ACC112 (cell line): Measurements from ENCODE around the gene IGF2BP3.
"Not testable (repeated sequence)": the region's sequence is repeated elsewhere in the genome, so short reads cannot be mapped to it uniquely, and the experiment has no call there.

ENCODE experiments used
- H2AFZ ChIP-seq: fragments of 200-600 bp; sonication (generic); one replicate; pipeline ENCODE4 v1.6.0; 2017; ENCODE audit warnings: antibody characterized with exemption, low read length; ENCODE audit not compliant: unreplicated experiment
- H3K27ac ChIP-seq: fragments of 200-600 bp; sonication (generic); 2 replicates; pipeline ENCODE4 v1.5.1; 2014; ENCODE audit warnings: low read depth, mild to moderate bottlenecking, antibody characterized with exemption, low read length, moderate library complexity
- H3K27me3 ChIP-seq: fragments of 200-600 bp; sonication (generic); 2 replicates; pipeline ENCODE4 v1.6.1; 2014; ENCODE audit warnings: mild to moderate bottlenecking, antibody characterized with exemption, low read length, moderate library complexity, mixed read lengths; ENCODE audit not compliant: insufficient read depth
- H3K36me3 ChIP-seq: fragments of 200-600 bp; sonication (generic); 2 replicates; pipeline ENCODE4 v1.6.1; 2016; ENCODE audit warnings: mild to moderate bottlenecking, antibody characterized with exemption, low read length, moderate library complexity, mixed read lengths; ENCODE audit not compliant: insufficient read depth
- H3K4me1 ChIP-seq: fragments of 200-600 bp; sonication (generic); one replicate; pipeline ENCODE4 v1.6.1; 2016; ENCODE audit warnings: low read length, mixed read lengths; ENCODE audit not compliant: insufficient read depth, unreplicated experiment, control insufficient read depth
- H3K4me3 ChIP-seq: fragments of 200-600 bp; sonication (generic); 2 replicates; pipeline ENCODE4 v1.5.1; 2014; ENCODE audit warnings: mild to moderate bottlenecking, low read depth, low read length
- H3K79me2 ChIP-seq: fragments of 200-600 bp; sonication (generic); one replicate; pipeline ENCODE4 v1.6.0; 2016; ENCODE audit warnings: low read length; ENCODE audit not compliant: control insufficient read depth, unreplicated experiment, insufficient read depth

Gene IGF2BP3

DNA sequence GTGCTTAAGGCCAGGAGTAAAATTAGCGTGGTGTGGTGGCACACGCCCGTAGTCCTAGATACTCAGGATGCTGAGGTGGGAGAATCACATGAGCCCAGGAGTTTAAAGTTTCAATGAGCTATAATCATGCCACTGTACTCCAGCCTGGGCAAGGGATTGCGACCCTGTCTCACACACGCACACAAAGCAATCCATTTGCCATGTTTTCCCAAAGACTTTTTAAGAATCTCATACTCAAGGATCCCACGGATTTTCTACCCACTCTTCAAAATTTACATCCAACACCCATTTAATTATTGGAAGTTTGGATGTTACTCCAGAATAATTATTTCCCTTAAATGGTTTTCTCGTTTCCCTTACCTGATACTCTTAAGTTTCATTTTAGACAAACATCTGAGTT, 47.9 kb downstream of the IGF2BP3 start:
- no peaks in the 10 kb centered on the region for H3K36me3 ChIP-seq
- no peak overlapping the region for H3K4me3 ChIP-seq
- peaks cover 67% of the 10 kb centered on the region for H3K79me2 ChIP-seq
- no peak overlapping the region for H2AFZ ChIP-seq
- no peaks in the 10 kb centered on the region for H3K27me3 ChIP-seq
- H3K27ac ChIP-seq, result no peak overlapping the region
- peaks cover 20% of the 10 kb centered on the region for H3K4me1 ChIP-seq

DNA sequence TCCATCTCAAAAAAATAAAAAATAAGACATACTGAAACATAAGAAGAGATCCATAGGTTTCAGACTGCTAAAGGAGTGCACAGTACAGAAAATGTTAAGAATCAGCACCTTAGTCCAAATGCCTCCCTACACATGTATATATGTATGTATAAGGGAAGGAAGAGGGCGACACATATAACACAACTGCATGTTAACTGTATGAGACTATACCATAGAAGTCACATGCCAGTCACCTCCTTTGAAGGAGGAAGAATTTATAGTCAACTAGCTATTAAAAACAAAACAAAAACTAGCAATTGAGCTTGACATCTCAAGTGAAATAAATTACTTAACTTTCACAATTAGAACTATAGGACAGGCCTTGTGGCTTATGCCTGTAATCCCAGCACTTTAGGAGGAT, 50.4 kb downstream of the IGF2BP3 start:
- no peak overlapping the region for H3K4me3 ChIP-seq
- no peak overlapping the region for H2AFZ ChIP-seq
- peaks cover 66% of the 10 kb centered on the region for H3K79me2 ChIP-seq
- H3K27ac ChIP-seq, result no peak overlapping the region
- no peaks in the 10 kb centered on the region for H3K27me3 ChIP-seq
- peaks cover 20% of the 10 kb centered on the region for H3K4me1 ChIP-seq
- H3K36me3 ChIP-seq, result peaks cover 6% of the 10 kb centered on the region; the same call in 1 of the 2 replicates

DNA sequence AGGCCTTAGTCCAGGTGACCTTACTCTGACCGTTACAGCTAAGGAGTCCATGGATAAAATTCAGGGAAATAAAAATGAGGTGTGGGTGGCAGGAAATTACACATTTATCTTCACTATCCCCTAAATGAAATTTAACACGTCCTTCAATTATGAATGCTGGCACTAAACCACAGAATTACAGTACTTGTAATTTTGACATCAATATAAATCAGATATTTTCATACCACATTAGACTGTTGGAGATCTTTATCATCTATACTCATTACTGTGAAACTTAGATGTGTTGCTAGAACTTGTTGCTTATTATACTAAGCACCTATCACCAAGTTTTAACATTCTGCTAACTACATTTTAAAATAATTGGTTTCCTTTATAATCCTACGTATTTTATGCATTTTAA, 51.1 kb downstream of the IGF2BP3 start:
- H3K4me1 ChIP-seq, result peaks cover 20% of the 10 kb centered on the region
- H3K79me2 ChIP-seq, result peaks cover 70% of the 10 kb centered on the region
- no peak overlapping the region for H3K27ac ChIP-seq
- H2AFZ ChIP-seq, result no peak overlapping the region
- H3K4me3 ChIP-seq, result no peak overlapping the region
- no peaks in the 10 kb centered on the region for H3K27me3 ChIP-seq
- H3K36me3 ChIP-seq, result peaks cover 13% of the 10 kb centered on the region

DNA sequence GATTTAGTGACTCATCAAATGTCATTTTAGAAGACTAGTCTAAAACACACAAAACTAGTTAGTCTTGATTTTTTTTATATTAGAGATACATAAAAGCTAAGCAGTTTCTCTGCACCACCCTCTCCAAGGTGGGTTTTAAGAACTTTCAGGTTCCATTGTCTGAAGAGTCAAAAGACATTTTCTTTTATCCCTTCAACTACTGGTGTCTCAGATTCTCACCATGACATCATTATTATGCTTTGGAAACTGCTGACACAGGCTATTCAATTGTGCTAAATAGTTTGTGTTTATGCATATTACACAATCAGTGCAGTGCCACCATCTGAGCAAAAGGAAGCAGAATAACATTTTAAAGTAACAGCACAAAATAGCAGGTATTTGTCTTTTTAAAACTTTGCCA, 52.2 kb downstream of the IGF2BP3 start:
- Histone ChIP-seq H3K4me3 (no peak overlapping the region), H3K27me3 (no peaks in the 10 kb centered on the region), H3K27ac (peak overlapping the region; percentile 45), H3K4me1 (peaks cover 25% of the 10 kb centered on the region), H2AFZ (no peak overlapping the region), H3K36me3 (peaks cover 19% of the 10 kb centered on the region), H3K79me2 (peaks cover 64% of the 10 kb centered on the region)

GRCh38 chr7:23415198-23415597, 55.1 kb downstream of the IGF2BP3 start:
- H2AFZ ChIP-seq, result no peak overlapping the region
- H3K27ac ChIP-seq, result no peak overlapping the region
- no peaks in the 10 kb centered on the region for H3K27me3 ChIP-seq
- peaks cover 25% of the 10 kb centered on the region for H3K36me3 ChIP-seq
- H3K4me1 ChIP-seq, result peaks cover 27% of the 10 kb centered on the region
- H3K79me2 ChIP-seq, result peaks cover 44% of the 10 kb centered on the region
- no peak overlapping the region for H3K4me3 ChIP-seq

- no peak overlapping the region for H3K27ac ChIP-seq
- no peak overlapping the region for H3K4me3 ChIP-seq
- H3K4me1 ChIP-seq, result peaks cover 7% of the 10 kb centered on the region
- H2AFZ ChIP-seq, result no peak overlapping the region
- H3K36me3 ChIP-seq, result peaks cover 51% of the 10 kb centered on the region
- H3K79me2 ChIP-seq, result peaks cover 19% of the 10 kb centered on the region
- no peaks in the 10 kb centered on the region for H3K27me3 ChIP-seq
These were observed 59.7 kb downstream of the IGF2BP3 start for GRCh38 chr7:23410446-23411183.

DNA sequence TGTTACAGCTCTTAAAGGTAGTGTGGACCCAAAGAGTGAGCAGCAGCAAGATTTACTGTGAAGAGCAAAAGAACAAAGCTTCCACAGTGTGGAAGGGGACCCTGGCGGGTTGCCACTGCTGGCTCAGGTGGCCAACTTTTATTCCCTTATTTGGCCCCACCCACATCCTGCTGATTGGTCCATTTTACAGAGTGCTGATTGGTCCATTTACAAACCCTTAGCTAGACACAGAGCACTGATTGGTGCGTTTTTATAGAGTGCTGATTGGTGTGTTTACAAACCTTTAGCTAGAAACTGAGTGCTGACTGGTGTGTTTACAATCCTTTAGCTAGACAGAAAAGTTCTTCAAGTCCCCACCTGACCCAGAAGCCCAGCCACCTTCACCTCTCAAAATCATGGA, 63.7 kb downstream of the IGF2BP3 start:
- not testable (repeated sequence) for H3K4me3 ChIP-seq, H3K4me1 ChIP-seq, H2AFZ ChIP-seq, H3K27me3 ChIP-seq, H3K27ac ChIP-seq, H3K79me2 ChIP-seq
- peaks cover 38% of the 10 kb centered on the region for H3K36me3 ChIP-seq

- Histone ChIP-seq H3K27me3 (no peaks in the 10 kb centered on the region), H3K36me3 (peaks cover 32% of the 10 kb centered on the region), H3K27ac (no peak overlapping the region), H3K4me3 (no peak overlapping the region), H3K79me2 (peaks cover 13% of the 10 kb centered on the region), H2AFZ (no peak overlapping the region), H3K4me1 (no peaks in the 10 kb centered on the region)
These were observed 65.1 kb downstream of the IGF2BP3 start for GRCh38 chr7:23405240-23405618.

DNA sequence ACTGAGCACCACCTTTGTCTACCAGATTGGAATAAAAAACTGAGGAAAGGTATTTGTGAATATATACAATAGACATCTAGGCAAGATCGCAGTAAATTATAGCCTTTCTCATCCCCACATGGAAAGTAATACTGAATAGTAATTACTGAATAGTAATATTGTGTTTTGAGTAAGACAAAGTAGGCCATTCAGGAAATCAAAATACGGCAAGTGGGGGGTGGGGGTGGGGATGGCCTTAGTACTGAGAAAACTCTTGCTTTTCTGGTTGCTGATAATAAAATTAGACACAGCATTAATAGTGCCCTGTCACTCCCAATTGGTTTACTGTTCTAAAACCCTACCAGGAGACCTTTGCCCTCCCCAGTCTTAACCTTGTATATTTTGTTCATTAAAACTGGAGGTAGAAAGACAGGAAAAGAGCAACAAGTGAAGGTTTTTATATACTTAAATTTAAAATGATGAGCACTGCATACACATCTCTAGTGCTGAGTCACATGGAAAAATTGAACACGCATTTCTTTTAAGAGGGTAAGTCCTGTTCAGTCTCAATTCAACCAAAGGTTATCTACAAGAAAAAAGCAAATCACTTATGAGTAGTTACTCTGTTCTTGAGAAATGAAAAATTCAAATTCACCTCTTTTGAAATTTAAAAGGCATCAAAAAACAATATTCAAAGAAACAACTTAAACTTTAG, 65.6 kb downstream of the IGF2BP3 start:
- H3K27me3 ChIP-seq, result no peaks in the 10 kb centered on the region
- no peak overlapping the region for H3K4me3 ChIP-seq
- peaks cover 13% of the 10 kb centered on the region for H3K79me2 ChIP-seq
- no peak overlapping the region for H2AFZ ChIP-seq
- no peaks in the 10 kb centered on the region for H3K4me1 ChIP-seq
- no peak overlapping the region for H3K27ac ChIP-seq
- H3K36me3 ChIP-seq, result peaks cover 35% of the 10 kb centered on the region

DNA sequence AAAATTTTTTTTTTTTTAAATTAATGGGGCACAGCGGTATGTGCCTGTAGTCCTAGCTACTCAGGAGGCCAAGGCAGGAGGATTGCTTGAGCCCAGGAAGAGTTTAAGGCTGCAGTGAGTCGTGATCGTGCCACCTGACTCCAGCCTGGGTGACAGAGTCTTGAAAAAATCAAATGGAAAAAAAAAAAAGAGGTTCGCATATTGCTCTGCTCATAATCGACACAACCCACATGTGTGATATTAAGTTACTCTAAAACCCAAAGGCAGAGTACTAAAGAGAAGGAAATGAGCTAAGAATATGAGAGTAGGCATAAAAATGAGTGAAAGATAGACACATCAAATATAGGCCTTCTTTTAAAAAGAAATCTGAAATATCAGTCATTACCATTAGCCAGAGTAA, 66.3 kb downstream of the IGF2BP3 start:
- no peak overlapping the region for H3K27ac ChIP-seq
- H3K4me1 ChIP-seq, result no peaks in the 10 kb centered on the region
- H3K36me3 ChIP-seq, result peaks cover 35% of the 10 kb centered on the region
- H3K4me3 ChIP-seq, result no peak overlapping the region
- no peaks in the 10 kb centered on the region for H3K27me3 ChIP-seq
- H2AFZ ChIP-seq, result no peak overlapping the region
- H3K79me2 ChIP-seq, result peaks cover 12% of the 10 kb centered on the region

GRCh38 chr7:23398090-23398489, 72.2 kb downstream of the IGF2BP3 start:
- not testable (repeated sequence) for H3K4me1 ChIP-seq, H3K27me3 ChIP-seq, H2AFZ ChIP-seq, H3K4me3 ChIP-seq, H3K27ac ChIP-seq
- Histone ChIP-seq H3K79me2 (peaks cover 14% of the 10 kb centered on the region), H3K36me3 (peaks cover 16% of the 10 kb centered on the region; the same call in 1 of the 2 replicates)
